H1 (cell line): ENCODE measurements around the gene ARHGAP28. TPM values are rescaled to one million over a fixed set of nuclear protein-coding genes. Genes with fewer than 3 reads are reported as not detected.

ENCODE experiments used
- CTCF ChIA-PET: fragments of 300-600 bp; sonication (Branson Sonifier 250); formaldehyde crosslinking; loops from one replicate; lab custom pipeline; 2021; ENCODE audit not compliant: partially characterized antibody; lab: Charles Lee
- POLR2A ChIA-PET: fragments of 300-600 bp; sonication (Branson Sonifier 250); formaldehyde crosslinking; loops from one replicate; lab custom pipeline; 2021; ENCODE audit warnings: inconsistent platforms; ENCODE audit not compliant: partially characterized antibody; lab: Charles Lee
- DNase-seq, 2 experiments: peaks; one replicate each; pipeline versions ENCODE4 v3.0.0 to v3.0.0-alpha.2; 2010 to 2022; ENCODE audit warnings: low spot score in 2 of 2, low read depth in 1 of 2, mixed read lengths in 1 of 2
- FAIRE-seq: peaks from 2 replicates; lab custom pipeline; 2011; peaks lifted over from hg19 to GRCh38; lab: Jason Lieb, UNC
- H2AFZ ChIP-seq: 2 replicates; pipeline ENCODE4 v1.8.1; 2012; ENCODE audit warnings: low read length, inconsistent platforms
- H2AK5ac ChIP-seq: 2 replicates; pipeline ENCODE4 v1.6.1; 2013; ENCODE audit warnings: low read depth, low read length
- H2BK120ac ChIP-seq: replicated peaks from 2 replicates; pipeline ENCODE3; 2013; ENCODE audit warnings: low read depth, low read length, inconsistent platforms
- H2BK12ac ChIP-seq: 2 replicates; pipeline ENCODE4 v1.6.1; 2013; ENCODE audit warnings: low read depth, low read length
- H2BK15ac ChIP-seq: 2 replicates; pipeline ENCODE4 v1.6.1; 2013; ENCODE audit warnings: low read length
- H2BK20ac ChIP-seq: 2 replicates; pipeline ENCODE4 v1.6.1; 2013; ENCODE audit warnings: low read length
- H2BK5ac ChIP-seq: 2 replicates; pipeline ENCODE4 v1.6.1; 2013; ENCODE audit warnings: low read depth, low read length
- H3K14ac ChIP-seq: 2 replicates; pipeline ENCODE4 v1.6.1; 2013; ENCODE audit warnings: inconsistent platforms; ENCODE audit not compliant: insufficient read length
- H3K18ac ChIP-seq: 2 replicates; pipeline ENCODE4 v1.6.1; 2013; ENCODE audit warnings: low read length; ENCODE audit errors: extremely low read depth
- H3K23ac ChIP-seq: 2 replicates; pipeline ENCODE4 v1.6.1; 2013; ENCODE audit warnings: inconsistent platforms; ENCODE audit not compliant: insufficient read length
- H3K23me2 ChIP-seq: 2 replicates; pipeline ENCODE4 v1.6.1; 2013; ENCODE audit warnings: low read depth, low read length
- H3K27ac ChIP-seq: 2 replicates; pipeline ENCODE4 v1.6.1; 2011; ENCODE audit warnings: low read depth, low read length, inconsistent platforms
- H3K27me3 ChIP-seq, 4 experiments: replicated peaks in 1 of 4; 1 replicate in 1 of 4; 2 replicates in 3 of 4; pipeline versions ENCODE4 v1.6.1 to v1.8.1; 2011 to 2013; ENCODE audit warnings: low read length in 3 of 4, mild to moderate bottlenecking in 3 of 4, inconsistent platforms in 2 of 4, mixed read lengths in 2 of 4, moderate library complexity in 1 of 4; ENCODE audit not compliant: control insufficient read depth in 3 of 4, insufficient read depth in 3 of 4; ENCODE audit errors: extremely low read depth in 1 of 4
- H3K36me3 ChIP-seq, 4 experiments: 2 replicates each; pipeline versions ENCODE4 v1.6.1 to v1.8.1; 2011 to 2013; ENCODE audit warnings: mild to moderate bottlenecking in 4 of 4, low read length in 3 of 4, moderate library complexity in 2 of 4, control low read depth in 1 of 4, inconsistent platforms in 1 of 4; ENCODE audit not compliant: insufficient read depth in 4 of 4, control insufficient read depth in 2 of 4
- H3K4ac ChIP-seq: replicated peaks from 2 replicates; pipeline ENCODE3; 2013; ENCODE audit warnings: low read length, low read depth, mixed read lengths, inconsistent platforms; ENCODE audit not compliant: insufficient read length
- H3K4me1 ChIP-seq, 4 experiments: replicated peaks in 1 of 4; 1 replicate in 1 of 4; 2 replicates in 3 of 4; pipeline versions ENCODE4 v1.6.1 to v1.8.1; 2011 to 2013; ENCODE audit warnings: low read length in 3 of 4, inconsistent platforms in 2 of 4, mixed read lengths in 1 of 4; ENCODE audit not compliant: insufficient read depth in 4 of 4, control insufficient read depth in 3 of 4
- H3K4me2 ChIP-seq, 2 experiments: 2 replicates each; pipeline versions ENCODE4 v1.6.1 to v1.8.1; 2011 to 2013; ENCODE audit warnings: low read depth in 2 of 2, low read length in 2 of 2, control low read depth in 1 of 2, inconsistent platforms in 1 of 2, mild to moderate bottlenecking in 1 of 2; ENCODE audit not compliant: insufficient read depth in 1 of 2
- H3K4me3 ChIP-seq, 4 experiments: fragments of 200-600, 300-600 bp in 1 of 4; sonication (generic), shearing (Covaris generic), sonication (Bioruptor Twin) in 1 of 4; 2 replicates each; pipeline versions ENCODE4 v1.5.1 to v1.8.1; 2011 to 2016; ENCODE audit warnings: low read length in 4 of 4, low read depth in 3 of 4, control low read depth in 2 of 4, inconsistent platforms in 2 of 4, mild to moderate bottlenecking in 2 of 4, mixed read lengths in 1 of 4, moderate library complexity in 1 of 4; ENCODE audit not compliant: insufficient read depth in 2 of 4; ENCODE audit errors: extremely low read depth in 1 of 4
- H3K56ac ChIP-seq: replicated peaks from 2 replicates; pipeline ENCODE3; 2013; ENCODE audit warnings: low read depth, mild to moderate bottlenecking, mixed read lengths, low read length, inconsistent platforms; ENCODE audit not compliant: insufficient read length
- H3K79me1 ChIP-seq: 2 replicates; pipeline ENCODE4 v1.6.1; 2013; ENCODE audit warnings: low read depth, low read length, control low read depth
- H3K79me2 ChIP-seq, 2 experiments: 2 replicates each; pipeline versions ENCODE4 v1.6.1 to v1.8.1; 2012 to 2013; ENCODE audit warnings: low read length in 2 of 2, mild to moderate bottlenecking in 2 of 2, inconsistent platforms in 1 of 2; ENCODE audit not compliant: insufficient read depth in 2 of 2, control insufficient read depth in 1 of 2
- H3K9ac ChIP-seq, 4 experiments: replicated peaks in 1 of 4; 1 replicate in 1 of 4; 2 replicates in 3 of 4; pipeline versions ENCODE4 v1.6.1 to v1.8.1; 2011 to 2013; ENCODE audit warnings: low read depth in 3 of 4, low read length in 3 of 4, control low read depth in 2 of 4, mild to moderate bottlenecking in 2 of 4, moderate library complexity in 2 of 4, inconsistent platforms in 1 of 4; ENCODE audit errors: extremely low read depth in 1 of 4
- H3K9me3 ChIP-seq, 2 experiments: 2 replicates each; pipeline versions ENCODE4 v1.6.1 to v1.8.1; 2012 to 2013; ENCODE audit warnings: mild to moderate bottlenecking in 2 of 2, moderate library complexity in 2 of 2, control low read depth in 1 of 2, inconsistent platforms in 1 of 2, low read depth in 1 of 2, low read length in 1 of 2, mixed read lengths in 1 of 2; ENCODE audit not compliant: insufficient read depth in 2 of 2
- H4K20me1 ChIP-seq, 2 experiments: replicated peaks in 1 of 2; 2 replicates each; pipeline versions ENCODE3 to v1.8.1; 2011 to 2013; ENCODE audit warnings: inconsistent platforms in 2 of 2, low read length in 2 of 2, mild to moderate bottlenecking in 1 of 2; ENCODE audit not compliant: insufficient read depth in 2 of 2, control insufficient read depth in 1 of 2
- H4K5ac ChIP-seq: 2 replicates; pipeline ENCODE4 v1.6.1; 2013; ENCODE audit warnings: low read length, low read depth, mixed read lengths, inconsistent platforms; ENCODE audit not compliant: insufficient read length
- H4K8ac ChIP-seq: 2 replicates; pipeline ENCODE4 v1.8.0; 2013; ENCODE audit warnings: mild to moderate bottlenecking, moderate library complexity, low read length, inconsistent platforms; ENCODE audit not compliant: insufficient read depth; ENCODE audit errors: extremely low read depth
- H4K91ac ChIP-seq: replicated peaks from 2 replicates; pipeline ENCODE3; 2013; ENCODE audit warnings: low read length, mixed read lengths, inconsistent platforms; ENCODE audit not compliant: insufficient read length
- BACH1 ChIP-seq: IDR thresholded peaks from 2 replicates; pipeline ENCODE4 v1.6.1; 2012; ENCODE audit warnings: low read length, improper control_type of control experiment
- CHD2 ChIP-seq: IDR thresholded peaks from 2 replicates; pipeline ENCODE4 v1.6.1; 2012; ENCODE audit warnings: low read length, improper control_type of control experiment
- CREB1 ChIP-seq: IDR thresholded peaks from 2 replicates; pipeline ENCODE4 v1.6.1; 2012; ENCODE audit warnings: inconsistent platforms
- KDM4A ChIP-seq: IDR thresholded peaks from one replicate; pipeline ENCODE4 v1.7.1; 2012; ENCODE audit warnings: low read depth, mild to moderate bottlenecking, moderate library complexity, low read length, inconsistent platforms; ENCODE audit not compliant: severe bottlenecking
- KDM5A ChIP-seq: fragments of 200-600 bp; IDR thresholded peaks from 2 replicates; pipeline ENCODE4 v1.7.1; 2012; ENCODE audit warnings: mild to moderate bottlenecking, low read length, inconsistent platforms, mixed read lengths
- RBBP5 ChIP-seq: IDR thresholded peaks from 2 replicates; pipeline ENCODE4 v1.7.1; 2012; ENCODE audit warnings: low read depth, mild to moderate bottlenecking, inconsistent platforms, low read length, moderate library complexity, borderline replicate concordance
- SIX5 ChIP-seq: IDR thresholded peaks from 2 replicates; pipeline ENCODE4 v1.6.1; 2011; ENCODE audit warnings: mild to moderate bottlenecking, low read depth, low read length
- TBP ChIP-seq: IDR thresholded peaks from 2 replicates; pipeline ENCODE4 v1.6.1; 2011; ENCODE audit warnings: low read depth, low read length, improper control_type of control experiment
- WGBS, 2 experiments: shearing (Covaris generic) in 1 of 2; methylation state at CpG; one replicate each; pipeline versions ENCODE4 v1.1.6 to v1.1.7; 2013 to 2015; ENCODE audit warnings: low lambda C conversion rate in 2 of 2, mixed read lengths in 2 of 2, inconsistent platforms in 1 of 2, low coverage in 1 of 2, missing lambda C conversion rate in 1 of 2; ENCODE audit not compliant: insufficient replicate concordance in 2 of 2, insufficient coverage in 1 of 2, insufficient read length in 1 of 2; ENCODE audit errors: extremely low coverage in 1 of 2, missing lambda C conversion rate in 1 of 2; 5-methylcytosine and 5-hydroxymethylcytosine counted together
- polyA plus RNA-seq, 7 experiments: library from polyadenylated mRNA; depleted of rRNA in 3 of 7; stranded (reverse) in 5 of 7; unstranded in 2 of 7; fragments of >200 nt in 5 of 7; fragments of 200-250 nt in 2 of 7; gene quantifications; 1 replicate in 5 of 7; 2 replicates in 1 of 7; 4 replicates in 1 of 7; pipeline versions ENCODE4 v1.2.1 to v1.2.3, GENCODE V29; 2011 to 2013; ENCODE audit warnings: missing spikeins in 2 of 7, mixed read lengths in 2 of 7
- total RNA-seq: library from RNA; stranded (reverse); fragmentation: NEBNext Ultra II Directional; extraction: Animal tissue kit (Norgen Biotek cat#: 25700); gene quantifications from 2 replicates; pipeline ENCODE4 v1.2.1, GENCODE V29; 2021

The ARHGAP28 gene
- total and polyA plus RNA-seq, 2 of the 8 experiments (the other 6 are each of a cell fraction or from before 2014, with no cell fraction given), result 2.9 to 14.4 TPM

DNA sequence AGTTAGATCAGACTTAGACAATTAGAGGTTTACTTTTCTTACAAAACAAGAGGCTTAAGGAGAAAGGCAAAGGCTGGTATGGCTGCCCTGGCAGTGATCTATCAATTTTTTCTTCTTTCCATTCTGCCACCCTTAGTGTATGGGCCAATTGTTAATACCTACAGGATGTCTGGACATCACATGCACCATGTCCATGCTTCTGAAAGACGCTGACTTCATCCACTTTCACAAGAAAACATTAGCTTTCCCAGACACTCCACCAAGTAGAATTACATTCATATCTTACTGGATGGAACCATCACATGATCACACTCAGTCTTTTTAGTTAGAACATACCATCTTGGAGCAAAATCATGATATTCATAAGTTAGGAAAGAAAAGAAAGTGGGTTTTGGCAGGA is 120.9 kb downstream of the ARHGAP28 start:
- no peak overlapping the region for H2BK5ac ChIP-seq
- no peaks in the 10 kb centered on the region for H3K27me3 ChIP-seq
- H3K9ac ChIP-seq, result no peak overlapping the region
- peaks cover 0 to 11% (median 0%) of the 10 kb centered on the region in 4 experiments; a peak in 2 of 8 replicates for H3K36me3 ChIP-seq
- no peaks in the 10 kb centered on the region for H3K79me2 ChIP-seq
- no peak overlapping the region for H2AK5ac ChIP-seq
- H3K79me1 ChIP-seq, result no peaks in the 10 kb centered on the region; the same call in 1 of the 2 replicates
- no peak overlapping the region for H3K18ac ChIP-seq
- H2BK20ac ChIP-seq, result no peak overlapping the region
- no peak overlapping the region for H4K91ac ChIP-seq
- H2BK120ac ChIP-seq, result no peak overlapping the region
- POLR2A ChIA-PET, result no interaction called here
- WGBS, 2 experiments, result 100% methylated on average over 1 of the region's 1 CpG; no CpG with 5 or more reads in 1 of the 2 experiments
- H3K27ac ChIP-seq, result no peak overlapping the region
- H2AFZ ChIP-seq, result no peak overlapping the region
- H3K4me2 ChIP-seq, result no peak overlapping the region
- peaks cover 6 to 12% of the 10 kb centered on the region in 2 experiments; a peak in 2 of 4 replicates for H3K9me3 ChIP-seq
- no peak for DNase-seq
- H3K56ac ChIP-seq, result no peak overlapping the region
- no peaks in the 10 kb centered on the region for H4K20me1 ChIP-seq
- no peak overlapping the region for H4K8ac ChIP-seq
- TF ChIP-seq BACH1 (no peak), KDM4A (no peak), KDM5A (no peak), SIX5 (no peak), TBP (no peak), CHD2 (no peak), CREB1 (no peak), RBBP5 (no peak)
- TF ChIP-seq, all 59 proteins: peak for 0
- Histone ChIP-seq H3K4me1 (no peaks in the 10 kb centered on the region), H2BK15ac (no peak overlapping the region), H3K23ac (no peak overlapping the region), H2BK12ac (no peak overlapping the region), H4K5ac (no peak overlapping the region), H3K23me2 (no peaks in the 10 kb centered on the region), H3K4ac (no peak overlapping the region), H3K4me3 (no peak overlapping the region), H3K14ac (no peak overlapping the region)
- CTCF ChIA-PET, result interaction anchor here (1.1 kb wide), 1 partner anchor 298 kb away, joined by 4 read pairs; no protein-coding TSS in a partner anchor
- FAIRE-seq, result no peak
